ENCODE measurements around the gene ALCAM.
A peak's percentile ranks its signal among the peaks of the same experiment; 100 is the strongest.
"Not testable (repeated sequence)": the region's sequence is repeated elsewhere in the genome, so short reads cannot be mapped to it uniquely, and the experiment has no call there.

Gene ALCAM

GRCh38 chr3:105392598-105392997 is 25.9 kb downstream of the ALCAM start:
- not testable (repeated sequence) for DNase-seq

- DNase-seq: no peak
These were observed 27.5 kb downstream of the ALCAM start for GRCh38 chr3:105394177-105394576.

GRCh38 chr3:105397974-105398373 is 31.3 kb downstream of the ALCAM start:
- DNase-seq: no peak

- no peak for DNase-seq
These were observed 31.7 kb downstream of the ALCAM start for GRCh38 chr3:105398437-105398836.

GRCh38 chr3:105399062-105399461 is 32.4 kb downstream of the ALCAM start:
- no peak for DNase-seq

- DNase-seq: no peak
These were observed 32.9 kb downstream of the ALCAM start for GRCh38 chr3:105399611-105400010.

- no peak for DNase-seq
These were observed 34.5 kb downstream of the ALCAM start for GRCh38 chr3:105401254-105401653.

GRCh38 chr3:105401691-105402149 is 35.0 kb downstream of the ALCAM start:
- DNase-seq: no peak

GRCh38 chr3:105402287-105402801 is 35.6 kb downstream of the ALCAM start:
- no peak for DNase-seq

- DNase-seq: not testable (repeated sequence)
These were observed 36.3 kb downstream of the ALCAM start for GRCh38 chr3:105403034-105403433.

GRCh38 chr3:105406268-105406667 is 39.6 kb downstream of the ALCAM start:
- DNase-seq: no peak

- no peak for DNase-seq
These were observed 42.7 kb downstream of the ALCAM start for GRCh38 chr3:105409364-105409763.

GRCh38 chr3:105413343-105413887 is 46.7 kb downstream of the ALCAM start:
- DNase-seq: no peak

GRCh38 chr3:105414841-105415240 is 48.1 kb downstream of the ALCAM start:
- no peak for DNase-seq

- DNase-seq: no peak
These were observed 49.2 kb downstream of the ALCAM start for GRCh38 chr3:105415951-105416350.

GRCh38 chr3:105417525-105418289 is 51.0 kb downstream of the ALCAM start:
- no peak for DNase-seq

- DNase-seq: no peak
These were observed 55.9 kb downstream of the ALCAM start for GRCh38 chr3:105422645-105423044.

GRCh38 chr3:105423397-105423796 is 56.7 kb downstream of the ALCAM start:
- DNase-seq: no peak

GRCh38 chr3:105424412-105425152 is 57.9 kb downstream of the ALCAM start:
- DNase-seq: no peak

GRCh38 chr3:105425153-105425502 is 58.4 kb downstream of the ALCAM start:
- DNase-seq: no peak

- no peak for DNase-seq
These were observed 60.6 kb downstream of the ALCAM start for GRCh38 chr3:105427332-105427731.

- no peak for DNase-seq
These were observed 62.5 kb downstream of the ALCAM start for GRCh38 chr3:105429034-105429762.

GRCh38 chr3:105430455-105430854 is 63.7 kb downstream of the ALCAM start:
- DNase-seq: peak; percentile 63
